H54 (cell line): ENCODE results near the gene DSTN.

ENCODE experiments used
- DNase-seq: peaks from one replicate; pipeline ENCODE4 v3.0.0; 2011; ENCODE audit warnings: low spot score, mixed read lengths; ENCODE audit not compliant: insufficient read length
- FAIRE-seq: peaks from 3 replicates; lab custom pipeline; 2011; peaks lifted over from hg19 to GRCh38; lab: Jason Lieb, UNC
- POLR2A ChIP-seq: IDR thresholded peaks from 2 replicates; pipeline ENCODE4 v1.6.1; 2011; ENCODE audit warnings: low read depth, mild to moderate bottlenecking, low read length

The DSTN gene

DNA sequence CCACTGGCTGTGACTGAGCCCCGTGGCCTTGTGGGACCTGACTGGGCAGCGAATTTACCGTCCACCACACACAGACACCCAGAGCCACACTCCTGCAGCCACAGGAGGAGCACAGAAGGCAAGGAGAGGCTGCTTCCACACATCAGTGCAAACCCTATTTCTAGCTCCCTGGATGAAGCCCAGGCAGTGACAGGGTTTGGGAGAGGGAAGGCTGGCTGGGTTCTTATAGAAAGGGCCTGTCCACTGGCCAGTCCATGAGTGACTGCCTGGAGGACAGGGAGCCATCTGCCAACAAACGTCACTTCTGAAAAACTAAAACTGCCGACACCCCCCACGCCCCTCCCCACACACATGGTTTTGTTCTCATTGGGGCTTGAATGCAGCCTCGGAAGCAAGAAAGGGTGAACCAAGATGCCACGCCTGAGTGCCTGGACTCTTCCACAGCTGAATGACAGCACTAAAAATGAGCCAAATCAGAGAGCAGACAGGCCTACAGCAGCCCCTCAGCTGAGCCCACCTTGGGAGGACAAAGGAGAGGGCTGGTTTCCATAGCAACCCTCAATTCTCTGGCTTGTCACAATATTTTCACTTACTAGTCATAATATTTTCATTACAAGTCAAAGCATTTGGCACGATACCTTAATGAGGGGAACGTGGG lies 73.8 kb downstream of the DSTN start:
- no peak for TF ChIP-seq POLR2A
- no peak for DNase-seq
- FAIRE-seq: no peak

DNA sequence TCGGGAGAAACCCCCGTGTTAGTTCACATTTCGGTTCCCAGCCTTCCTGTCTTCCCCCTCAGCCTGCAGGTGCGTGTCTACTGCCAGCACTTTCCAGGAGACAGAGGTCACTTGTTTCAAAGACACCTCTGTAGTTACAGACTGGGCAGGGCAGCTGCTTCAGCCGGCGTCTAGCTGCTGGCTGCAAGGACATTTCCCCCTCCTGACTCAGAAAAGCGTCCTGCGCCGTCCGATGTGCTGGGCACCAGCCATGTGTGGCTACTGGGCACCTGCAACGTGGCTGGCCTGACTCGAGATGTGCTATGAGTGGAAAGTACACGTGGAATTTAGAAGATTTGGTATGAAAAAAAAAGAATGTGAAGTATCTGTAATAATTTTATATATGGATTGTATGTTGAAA lies 74.6 kb downstream of the DSTN start:
- no peak for FAIRE-seq
- no peak for TF ChIP-seq POLR2A
- no peak for DNase-seq

DNA sequence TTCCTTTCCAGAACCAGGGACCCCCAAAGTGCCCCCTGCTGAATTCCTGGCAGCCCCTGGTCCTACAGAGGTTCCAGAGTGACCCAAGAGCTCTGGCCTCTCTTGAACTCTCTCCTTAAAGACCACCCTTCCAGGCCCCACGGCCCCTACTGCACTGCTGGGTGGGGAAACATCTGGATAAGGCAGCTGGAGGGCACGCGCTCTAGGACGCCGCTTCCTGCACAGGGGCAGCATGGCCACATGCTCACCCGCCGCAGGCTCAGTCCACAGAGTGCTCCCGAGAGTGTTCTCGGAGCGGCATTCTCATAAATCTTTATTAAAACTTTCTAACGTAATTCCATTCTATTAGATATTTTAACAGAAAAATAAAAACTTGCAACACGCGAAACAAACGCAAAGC lies 75.1 kb downstream of the DSTN start:
- no peak for DNase-seq
- no peak for TF ChIP-seq POLR2A
- no peak for FAIRE-seq

DNA sequence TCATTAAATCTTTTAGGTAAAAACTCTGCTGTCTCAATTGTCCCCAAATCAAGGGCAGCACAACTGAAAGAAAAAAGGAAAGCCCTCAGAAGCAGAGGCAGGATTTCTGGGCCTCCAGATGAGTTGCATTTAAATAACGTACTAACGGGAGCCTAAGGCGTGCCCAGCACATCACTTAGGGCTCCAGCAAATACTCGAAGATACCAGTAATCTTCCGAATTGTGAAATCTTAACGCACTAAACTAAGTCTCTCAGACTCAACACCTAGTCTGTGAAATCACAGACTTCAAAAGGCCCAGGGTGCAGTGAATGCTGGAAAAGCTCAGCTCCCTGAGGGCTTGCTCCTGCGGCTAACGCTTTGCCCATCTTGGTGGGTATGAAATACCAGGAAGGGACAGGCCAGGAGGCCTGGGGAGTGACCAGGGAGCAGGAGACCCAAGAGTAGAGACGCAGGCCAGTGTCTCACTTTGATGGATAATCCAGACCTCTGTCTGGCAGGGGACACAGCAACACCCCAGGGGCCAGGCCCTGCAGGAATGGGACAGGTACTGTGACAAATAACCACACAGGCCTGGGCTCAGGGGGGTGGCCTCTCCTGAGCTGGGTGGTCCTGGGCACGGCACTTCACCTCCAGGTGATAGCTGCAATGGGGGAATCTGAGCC lies 75.8 kb downstream of the DSTN start:
- FAIRE-seq (no peak), DNase-seq (no peak)
- no peak for TF ChIP-seq POLR2A

DNA sequence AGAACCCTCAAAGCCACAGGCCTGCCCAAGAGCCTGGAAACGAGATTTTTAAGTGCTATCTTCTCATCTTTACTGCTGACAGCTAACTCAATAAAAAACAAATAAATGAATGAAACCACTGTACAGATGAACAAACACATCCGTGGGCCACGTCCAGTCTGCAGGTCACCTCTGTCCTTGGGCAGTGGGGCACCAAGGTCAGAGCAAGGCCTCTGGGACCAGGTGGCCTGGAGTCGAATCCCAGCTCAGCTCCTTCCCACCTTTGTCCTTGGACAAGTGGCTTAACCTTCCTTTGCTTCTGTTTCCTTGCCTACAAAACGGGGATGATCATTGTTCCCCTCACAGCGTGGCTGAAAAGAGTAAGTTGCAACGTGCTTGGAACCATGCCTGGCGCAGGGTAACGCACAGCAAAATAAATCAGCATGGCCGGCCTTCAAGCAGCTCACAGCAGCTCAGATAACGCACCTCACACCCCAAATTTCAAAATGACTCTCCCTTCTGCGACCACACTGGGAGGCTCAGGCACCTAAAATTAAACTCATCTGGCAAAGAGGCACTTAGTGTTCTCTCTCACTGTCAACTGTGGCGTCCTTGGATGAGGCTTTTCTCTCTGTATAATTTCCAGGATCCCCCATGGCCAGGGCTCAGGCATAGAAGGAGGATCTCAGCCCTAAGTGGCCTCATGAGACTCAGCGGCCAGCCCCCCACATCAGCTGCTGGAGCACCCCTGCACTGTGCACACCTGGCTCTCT lies 76.5 kb downstream of the DSTN start:
- DNase-seq (no peak), FAIRE-seq (no peak)
- no peak for TF ChIP-seq POLR2A

DNA sequence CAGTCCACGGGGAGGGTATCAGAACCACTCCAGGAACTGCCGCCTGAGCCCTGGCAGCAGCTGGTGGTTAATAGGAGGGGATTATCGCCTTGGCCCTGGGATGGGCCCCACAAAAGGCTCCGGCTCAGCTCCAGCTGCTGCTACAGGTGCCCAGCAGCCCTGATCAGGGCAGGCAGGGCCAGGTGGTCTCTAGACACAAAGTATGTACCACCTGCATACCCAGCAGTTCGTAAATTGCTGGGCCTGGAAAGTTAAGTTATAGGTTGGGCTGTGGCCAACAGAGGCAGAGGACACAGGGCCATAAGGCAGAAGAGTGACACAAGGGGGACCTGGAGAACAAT lies 77.1 kb downstream of the DSTN start:
- FAIRE-seq (no peak), DNase-seq (no peak)
- no peak for TF ChIP-seq POLR2A

DNA sequence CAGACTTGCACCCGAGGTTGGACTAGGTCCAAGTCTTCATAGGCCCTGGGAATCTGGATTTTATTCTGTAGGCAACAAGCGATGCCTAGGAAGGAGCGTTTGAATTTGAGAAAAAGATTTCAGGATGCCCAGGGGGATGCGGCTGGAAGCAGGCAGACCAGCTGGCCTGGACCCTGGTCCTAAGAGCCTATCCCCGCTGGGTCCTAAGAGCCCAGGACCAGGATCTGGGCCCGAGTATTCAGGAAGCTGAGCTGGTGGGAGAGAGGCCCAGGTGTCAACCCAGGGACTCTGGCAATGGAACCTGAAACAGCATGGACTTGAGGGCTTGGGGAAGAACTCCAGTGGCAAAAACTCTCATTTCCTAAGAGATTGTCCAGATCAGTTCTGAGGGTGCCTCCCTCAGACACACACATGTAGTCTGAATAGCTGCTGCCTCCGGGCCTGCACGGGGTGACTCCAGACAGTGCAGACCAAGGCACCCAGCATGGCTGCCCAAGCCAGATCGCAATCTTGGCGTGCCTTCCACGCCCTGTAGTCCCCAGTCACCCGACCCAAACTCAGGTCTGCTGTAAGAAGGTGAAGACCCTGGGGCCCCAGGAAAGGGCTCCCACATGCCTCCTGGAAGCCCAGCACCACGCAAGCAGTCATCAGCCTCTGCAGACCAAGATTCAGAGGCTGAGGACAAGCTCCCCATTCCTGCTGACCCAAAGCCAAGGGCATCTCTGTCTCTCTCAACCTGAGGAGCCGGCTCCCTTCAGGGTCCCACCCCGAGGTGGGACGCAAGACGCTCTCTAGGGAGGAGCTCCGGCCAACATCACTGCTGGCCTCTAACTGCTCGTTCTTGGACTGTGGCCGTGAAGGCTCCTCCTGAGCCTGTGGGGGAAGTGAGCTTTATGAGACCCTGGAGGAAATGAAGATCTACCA lies 77.8 kb downstream of the DSTN start:
- DNase-seq: no peak
- no peak for TF ChIP-seq POLR2A
- FAIRE-seq: no peak

DNA sequence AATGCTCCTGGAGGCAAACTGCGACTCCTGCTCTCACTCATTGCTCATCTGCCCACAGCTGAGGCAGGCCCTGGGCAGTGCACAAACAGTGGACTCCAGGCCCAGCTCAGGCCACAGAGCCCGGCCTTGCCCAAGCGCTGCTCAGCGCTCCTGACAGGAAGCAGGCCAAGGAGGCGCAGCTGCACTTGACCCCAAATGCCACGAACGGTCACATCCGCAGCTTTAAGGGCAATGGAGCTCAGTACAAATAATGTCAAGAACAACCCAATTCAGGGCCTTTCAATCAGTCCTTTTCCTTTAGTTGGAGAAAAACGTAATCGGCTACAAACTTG lies 78.4 kb downstream of the DSTN start:
- FAIRE-seq (no peak), DNase-seq (no peak)
- TF ChIP-seq POLR2A: no peak

DNA sequence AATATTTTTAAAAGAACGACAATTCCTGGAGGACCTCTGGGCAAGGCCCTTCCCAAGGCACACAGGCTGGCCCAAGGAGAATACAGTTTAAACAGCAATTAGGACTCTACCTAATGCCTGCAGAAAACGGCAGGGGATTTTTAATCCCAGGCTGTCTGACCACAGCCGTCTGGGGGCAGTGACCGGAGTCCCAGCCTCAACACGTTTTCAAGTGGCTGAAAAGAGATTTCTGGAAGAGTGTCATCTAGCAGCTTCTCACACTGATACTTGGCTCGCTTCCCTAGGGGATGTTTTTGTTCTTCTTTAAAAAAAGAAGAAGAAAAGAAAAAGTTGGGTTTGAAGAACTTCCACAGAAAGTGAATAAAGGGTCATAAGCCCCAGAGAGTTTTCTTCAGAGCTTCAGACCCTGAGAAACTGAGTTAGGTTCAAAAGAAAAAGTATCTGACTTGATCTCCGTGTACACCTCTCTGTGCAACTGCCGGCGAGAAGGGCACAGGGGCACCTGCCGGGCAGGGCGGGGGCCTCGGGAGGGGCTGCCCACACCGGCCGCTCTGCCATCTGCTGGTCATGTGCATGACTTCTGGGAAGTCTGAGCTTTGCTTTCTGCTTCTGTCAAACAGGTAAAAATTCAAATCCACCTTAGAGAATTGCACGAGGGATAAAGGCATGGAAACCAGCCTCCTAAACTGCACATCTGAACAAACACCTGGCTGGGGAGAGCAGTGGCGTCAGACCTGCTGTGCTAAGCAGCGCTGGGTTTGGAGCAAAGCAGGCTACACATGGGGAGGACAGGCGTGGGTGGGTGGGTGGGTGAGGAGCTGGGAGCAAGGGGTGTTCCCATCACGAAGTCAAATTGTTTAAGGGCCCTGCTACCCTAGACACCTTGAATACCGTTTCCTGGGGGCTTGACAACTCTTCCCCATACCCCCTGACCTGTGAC lies 79.2 kb downstream of the DSTN start:
- DNase-seq (no peak), FAIRE-seq (no peak)
- no peak for TF ChIP-seq POLR2A

DNA sequence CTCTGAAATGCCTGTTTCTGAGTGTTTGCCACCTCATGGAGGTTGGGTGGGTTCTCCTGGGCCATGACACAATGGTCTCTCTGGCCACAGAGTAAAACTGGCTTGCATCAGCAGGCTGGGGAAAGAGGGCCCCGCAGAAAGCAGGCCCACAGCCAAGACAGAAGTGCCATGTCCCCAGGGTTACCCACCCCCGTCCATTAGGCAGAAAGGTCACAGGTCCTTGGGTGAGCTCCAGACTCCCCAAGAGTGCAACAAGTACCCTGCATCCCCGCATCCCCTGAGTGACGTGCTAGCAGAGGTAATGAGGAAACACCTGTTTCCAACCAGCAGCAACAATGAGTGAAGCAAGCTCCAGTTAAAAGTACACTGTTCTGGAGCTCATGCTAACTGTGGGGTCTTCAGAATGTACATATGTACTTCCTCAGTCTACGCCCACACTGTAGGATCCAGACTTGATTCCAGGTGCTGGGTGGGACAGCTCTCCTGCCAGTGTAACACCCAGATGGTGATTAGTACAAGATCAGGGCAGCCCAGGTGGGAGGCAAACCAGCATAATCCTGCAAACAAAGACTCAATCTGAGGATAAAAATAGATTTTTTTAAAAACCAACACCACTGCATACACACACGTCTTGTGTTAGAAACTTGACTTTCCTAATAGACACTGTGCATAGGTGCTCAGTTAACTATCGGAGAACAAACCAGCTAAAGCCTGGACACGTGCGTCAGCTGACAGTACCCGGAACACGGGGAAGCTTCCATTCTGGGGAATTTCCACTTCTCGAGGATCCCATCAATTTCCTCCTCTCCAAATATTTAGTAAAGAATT lies 80.6 kb downstream of the DSTN start:
- DNase-seq (no peak), FAIRE-seq (no peak)
- TF ChIP-seq POLR2A: no peak

DNA sequence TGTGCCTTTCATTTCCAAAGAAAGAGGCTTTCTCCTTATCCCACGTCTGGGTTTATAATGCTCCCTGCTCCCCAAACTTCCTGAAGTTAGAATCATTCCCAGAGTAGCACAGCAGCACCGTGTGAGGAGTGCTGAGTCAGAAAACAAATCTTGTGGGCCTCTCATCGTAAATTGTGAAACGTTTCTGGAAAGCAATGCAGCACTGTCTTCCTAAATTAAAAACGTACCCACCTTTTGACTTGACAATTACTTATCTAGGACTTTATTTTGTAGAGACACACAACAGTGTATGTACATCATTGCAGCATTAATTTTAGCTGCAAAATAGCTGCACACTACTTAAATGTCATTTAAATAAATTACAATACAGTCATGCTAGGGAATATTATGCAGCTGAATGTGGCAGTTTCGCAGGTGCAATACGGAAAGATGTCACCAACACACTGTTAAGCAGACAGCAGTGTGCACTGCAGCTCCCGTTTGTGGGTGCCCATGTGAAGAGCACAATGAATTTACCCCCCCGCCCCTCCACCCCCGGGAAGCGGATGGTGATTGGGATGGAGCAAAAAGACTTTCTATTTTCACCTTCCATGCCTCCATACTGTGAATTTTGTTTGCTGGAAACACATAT lies 81.4 kb downstream of the DSTN start:
- TF ChIP-seq POLR2A: no peak
- peak; percentile 35 for DNase-seq
- FAIRE-seq: no peak
